CD8-positive, alpha-beta memory T cell (primary cell): ENCODE measurements around the gene CAMK2N1. TPM values are rescaled to one million over a fixed set of nuclear protein-coding genes. Genes with fewer than 3 reads are reported as not detected.

Source experiments
- polyA plus RNA-seq: library from polyadenylated mRNA; unstranded; fragments of 300-500 nt; fragmentation: Illumina TruSeq; gene quantifications from one replicate; pipeline ENCODE4 v1.2.3, GENCODE V29; 2021
- total RNA-seq, 2 experiments: library from RNA; stranded (reverse); gene quantifications; one replicate each; pipeline ENCODE4 v1.2.3, GENCODE V29; 2021

The CAMK2N1 gene
- total and polyA plus RNA-seq, 3 experiments from 2014 or later, result 1.7 to 2.8 (median 2.8) TPM

Other genes with a start within 250 kb of the CAMK2N1 start
- gene VWA5B1, start 195.3 kb downstream of the CAMK2N1 start, total RNA-seq, result not detected
- not detected for gene VWA5B1, start 195.3 kb downstream of the CAMK2N1 start, polyA plus RNA-seq
- gene MUL1, start 21.9 kb upstream of the CAMK2N1 start, total RNA-seq, result 10 to 100 TPM; 21.3 to 23.3 TPM
- 42.2 TPM for gene MUL1, start 21.9 kb upstream of the CAMK2N1 start, polyA plus RNA-seq
- not detected for gene FAM43B, start 66.4 kb upstream of the CAMK2N1 start, total RNA-seq
- gene FAM43B, start 66.4 kb upstream of the CAMK2N1 start, polyA plus RNA-seq, result not detected
- not detected for gene CDA, start 102.9 kb upstream of the CAMK2N1 start, total RNA-seq
- not detected for gene CDA, start 102.9 kb upstream of the CAMK2N1 start, polyA plus RNA-seq
- gene PINK1, start 147.2 kb upstream of the CAMK2N1 start, total RNA-seq, result 1 to 10 TPM; 7.9 to 9.2 TPM
- gene PINK1, start 147.2 kb upstream of the CAMK2N1 start, polyA plus RNA-seq, result 31.1 TPM
- 100 to 1,000 TPM; 191 to 201 TPM for gene DDOST, start 175.2 kb upstream of the CAMK2N1 start, total RNA-seq
- gene DDOST, start 175.2 kb upstream of the CAMK2N1 start, polyA plus RNA-seq, result 280 TPM
- not detected for gene KIF17, start 231.8 kb upstream of the CAMK2N1 start, total RNA-seq
- not detected for gene KIF17, start 231.8 kb upstream of the CAMK2N1 start, polyA plus RNA-seq
- gene SH2D5, start 246.5 kb upstream of the CAMK2N1 start, total RNA-seq, result under 1 TPM; 0.13 to 0.24 TPM
- gene SH2D5, start 246.5 kb upstream of the CAMK2N1 start, polyA plus RNA-seq, result not detected